Sigmoid colon (tissue), 4 donors: ENCODE results near the gene OPN4.

Source experiments
- POLR2AphosphoS5 ChIP-seq, 4 donors: sonication (generic); formaldehyde crosslinking; IDR thresholded peaks; one replicate each; pipeline ENCODE4 v1.6.1; 2017; ENCODE audit warnings: antibody characterized with exemption in 4 of 4
- TF ChIP-seq, protein P1 (sequence below), 4 experiments: fragments of 450-650 bp in 3 of 4; fragments of 200-600 bp in 1 of 4; IDR thresholded peaks; one replicate each; pipeline ENCODE4 v1.5.1; 2016 to 2019; ENCODE audit warnings: antibody characterized with exemption in 4 of 4, mild to moderate bottlenecking in 3 of 4, moderate library complexity in 2 of 4

GRCh38 chr10:86678999-86679792, 24.8 kb downstream of the OPN4 start:
- TF ChIP-seq, protein P1, sequence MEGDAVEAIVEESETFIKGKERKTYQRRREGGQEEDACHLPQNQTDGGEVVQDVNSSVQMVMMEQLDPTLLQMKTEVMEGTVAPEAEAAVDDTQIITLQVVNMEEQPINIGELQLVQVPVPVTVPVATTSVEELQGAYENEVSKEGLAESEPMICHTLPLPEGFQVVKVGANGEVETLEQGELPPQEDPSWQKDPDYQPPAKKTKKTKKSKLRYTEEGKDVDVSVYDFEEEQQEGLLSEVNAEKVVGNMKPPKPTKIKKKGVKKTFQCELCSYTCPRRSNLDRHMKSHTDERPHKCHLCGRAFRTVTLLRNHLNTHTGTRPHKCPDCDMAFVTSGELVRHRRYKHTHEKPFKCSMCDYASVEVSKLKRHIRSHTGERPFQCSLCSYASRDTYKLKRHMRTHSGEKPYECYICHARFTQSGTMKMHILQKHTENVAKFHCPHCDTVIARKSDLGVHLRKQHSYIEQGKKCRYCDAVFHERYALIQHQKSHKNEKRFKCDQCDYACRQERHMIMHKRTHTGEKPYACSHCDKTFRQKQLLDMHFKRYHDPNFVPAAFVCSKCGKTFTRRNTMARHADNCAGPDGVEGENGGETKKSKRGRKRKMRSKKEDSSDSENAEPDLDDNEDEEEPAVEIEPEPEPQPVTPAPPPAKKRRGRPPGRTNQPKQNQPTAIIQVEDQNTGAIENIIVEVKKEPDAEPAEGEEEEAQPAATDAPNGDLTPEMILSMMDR (IDR thresholded peaks at IDR 0.05) = no peak
- no peak for TF ChIP-seq POLR2AphosphoS5 (IDR thresholded peaks at IDR 0.05)
